Measurements from ENCODE around the gene TNP1. TPM values are rescaled to one million over a fixed set of nuclear protein-coding genes. Genes with fewer than 3 reads are reported as not detected.

Gene TNP1
- total RNA-seq, 2 donors from 2014 or later: 251 TPM; not detected in 1

DNA sequence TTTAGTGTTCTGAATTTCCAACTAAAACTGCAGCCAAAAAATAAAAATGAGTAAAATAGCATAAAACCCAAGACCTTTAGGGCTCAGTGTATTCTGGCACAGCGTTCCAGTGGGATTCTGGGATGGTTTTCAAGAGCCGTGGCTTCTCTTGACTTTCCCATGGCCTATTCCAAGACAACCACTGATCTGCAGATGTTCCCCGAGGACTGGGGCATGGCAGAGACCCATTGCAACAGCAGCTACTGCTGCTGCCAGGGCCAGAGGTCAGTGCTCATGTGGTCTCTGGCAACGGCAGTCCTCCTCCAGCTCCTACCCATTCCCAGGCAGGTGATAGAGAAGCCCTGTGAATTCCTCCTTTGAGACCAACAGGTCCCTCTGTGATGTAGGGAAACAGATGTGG lies 26.8 kb downstream of the TNP1 start:
- H3K36me3 ChIP-seq: no peaks in the 10 kb centered on the region
- no peaks in the 10 kb centered on the region for H3K27me3 ChIP-seq (replicated peaks; ENCODE audit: insufficient read depth)
- H3K4me1 ChIP-seq (replicated peaks): no peaks in the 10 kb centered on the region
- DNase-seq (ENCODE audit: low spot score): no peak
- TF ChIP-seq, protein P1, sequence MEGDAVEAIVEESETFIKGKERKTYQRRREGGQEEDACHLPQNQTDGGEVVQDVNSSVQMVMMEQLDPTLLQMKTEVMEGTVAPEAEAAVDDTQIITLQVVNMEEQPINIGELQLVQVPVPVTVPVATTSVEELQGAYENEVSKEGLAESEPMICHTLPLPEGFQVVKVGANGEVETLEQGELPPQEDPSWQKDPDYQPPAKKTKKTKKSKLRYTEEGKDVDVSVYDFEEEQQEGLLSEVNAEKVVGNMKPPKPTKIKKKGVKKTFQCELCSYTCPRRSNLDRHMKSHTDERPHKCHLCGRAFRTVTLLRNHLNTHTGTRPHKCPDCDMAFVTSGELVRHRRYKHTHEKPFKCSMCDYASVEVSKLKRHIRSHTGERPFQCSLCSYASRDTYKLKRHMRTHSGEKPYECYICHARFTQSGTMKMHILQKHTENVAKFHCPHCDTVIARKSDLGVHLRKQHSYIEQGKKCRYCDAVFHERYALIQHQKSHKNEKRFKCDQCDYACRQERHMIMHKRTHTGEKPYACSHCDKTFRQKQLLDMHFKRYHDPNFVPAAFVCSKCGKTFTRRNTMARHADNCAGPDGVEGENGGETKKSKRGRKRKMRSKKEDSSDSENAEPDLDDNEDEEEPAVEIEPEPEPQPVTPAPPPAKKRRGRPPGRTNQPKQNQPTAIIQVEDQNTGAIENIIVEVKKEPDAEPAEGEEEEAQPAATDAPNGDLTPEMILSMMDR (IDR thresholded peaks at IDR 0.05): no peak
- no peak for TF ChIP-seq POLR2AphosphoS5 (IDR thresholded peaks at IDR 0.05)
- no peak overlapping the region for H3K27ac ChIP-seq
- no peaks in the 10 kb centered on the region for H3K9me3 ChIP-seq
- 94% methylated on average over 4 of the region's 4 CpGs for WGBS
- H3K4me3 ChIP-seq: no peak overlapping the region
- intact Hi-C loops (cut with DNase I): no loop called here

GRCh38 chr2:216830346-216830745 lies 29.5 kb downstream of the TNP1 start:
- intact Hi-C loops (cut with DNase I): no loop called here
- TF ChIP-seq POLR2A (IDR thresholded peaks at IDR 0.05) (no peak), POLR2AphosphoS5 (IDR thresholded peaks at IDR 0.05) (no peak)
- TF ChIP-seq, protein P1 (IDR thresholded peaks at IDR 0.05): no peak
- Histone ChIP-seq H3K27me3 (replicated peaks; ENCODE audit: insufficient read depth) (no peaks in the 10 kb centered on the region), H3K27ac (no peak overlapping the region), H3K4me3 (no peak overlapping the region), H3K36me3 (no peaks in the 10 kb centered on the region), H3K9me3 (no peaks in the 10 kb centered on the region), H3K4me1 (replicated peaks) (no peaks in the 10 kb centered on the region)
- DNase-seq (ENCODE audit: low spot score): no peak
- 55% methylated on average over 1 of the region's 1 CpG for WGBS

GRCh38 chr2:216829533-216829932 lies 30.3 kb downstream of the TNP1 start:
- Histone ChIP-seq H3K27me3 (replicated peaks; ENCODE audit: insufficient read depth) (no peaks in the 10 kb centered on the region), H3K4me3 (no peak overlapping the region), H3K4me1 (replicated peaks) (no peaks in the 10 kb centered on the region), H3K9me3 (no peaks in the 10 kb centered on the region), H3K36me3 (no peaks in the 10 kb centered on the region), H3K27ac (no peak overlapping the region)
- TF ChIP-seq POLR2AphosphoS5 (IDR thresholded peaks at IDR 0.05): no peak
- TF ChIP-seq POLR2A (IDR thresholded peaks at IDR 0.05): no peak
- TF ChIP-seq, protein P1 (IDR thresholded peaks at IDR 0.05): no peak
- intact Hi-C loops (cut with DNase I): no loop called here
- DNase-seq (ENCODE audit: low spot score): no peak
- WGBS: 51% methylated on average over 4 of the region's 4 CpGs

- Histone ChIP-seq H3K27me3 (replicated peaks; ENCODE audit: insufficient read depth) (no peaks in the 10 kb centered on the region), H3K9me3 (no peaks in the 10 kb centered on the region), H3K4me3 (no peak overlapping the region), H3K36me3 (no peaks in the 10 kb centered on the region), H3K4me1 (replicated peaks) (no peaks in the 10 kb centered on the region), H3K27ac (no peak overlapping the region)
- no peak for DNase-seq (ENCODE audit: low spot score)
- intact Hi-C loops (cut with DNase I): no loop called here
- TF ChIP-seq POLR2A (IDR thresholded peaks at IDR 0.05): no peak
- TF ChIP-seq POLR2AphosphoS5 (IDR thresholded peaks at IDR 0.05): no peak
- TF ChIP-seq, protein P1 (IDR thresholded peaks at IDR 0.05): no peak
- WGBS: 75% methylated on average over 6 of the region's 6 CpGs
Measured at GRCh38 chr2:216827073-216827720, 32.7 kb downstream of the TNP1 start.

- no peak overlapping the region for H3K4me3 ChIP-seq
- intact Hi-C loops (cut with DNase I): no loop called here
- TF ChIP-seq POLR2AphosphoS5 (IDR thresholded peaks at IDR 0.05) (no peak), POLR2A (IDR thresholded peaks at IDR 0.05) (no peak)
- TF ChIP-seq, protein P1 (IDR thresholded peaks at IDR 0.05): no peak
- H3K27ac ChIP-seq: no peak overlapping the region
- H3K9me3 ChIP-seq: no peaks in the 10 kb centered on the region
- WGBS: 86% methylated on average over 1 of the region's 1 CpG
- H3K4me1 ChIP-seq (replicated peaks): no peaks in the 10 kb centered on the region
- H3K36me3 ChIP-seq: no peaks in the 10 kb centered on the region
- no peak for DNase-seq (ENCODE audit: low spot score)
- H3K27me3 ChIP-seq (replicated peaks; ENCODE audit: insufficient read depth): no peaks in the 10 kb centered on the region
Measured at GRCh38 chr2:216822470-216822869, 37.4 kb downstream of the TNP1 start.
